Mesenchymal stem cell (in vitro differentiated cells and primary cell): ENCODE results near the gene PBOV1.

ENCODE experiments used
- DNase-seq: peaks from one replicate; pipeline ENCODE4 v3.0.0-alpha.2; 2013
- H2AFZ ChIP-seq: one replicate; pipeline ENCODE4 v1.6.1; 2013; ENCODE audit warnings: low read depth, mild to moderate bottlenecking, control low read depth, inconsistent platforms, low read length, moderate library complexity
- H2AK5ac ChIP-seq: 2 replicates; pipeline ENCODE4 v1.6.1; 2013; ENCODE audit warnings: low read length, moderate library complexity, mild to moderate bottlenecking, inconsistent platforms; ENCODE audit not compliant: severe bottlenecking
- H2BK120ac ChIP-seq: one replicate; pipeline ENCODE4 v1.6.1; 2013; ENCODE audit warnings: low read depth, mild to moderate bottlenecking, inconsistent platforms, low read length, moderate library complexity
- H2BK12ac ChIP-seq, 2 experiments: one replicate each; pipeline ENCODE4 v1.6.1; 2013; ENCODE audit warnings: inconsistent platforms in 2 of 2, low read length in 2 of 2, mild to moderate bottlenecking in 2 of 2, moderate library complexity in 2 of 2, control low read depth in 1 of 2
- H2BK15ac ChIP-seq: one replicate; pipeline ENCODE4 v1.6.1; 2013; ENCODE audit warnings: mild to moderate bottlenecking, low read depth, inconsistent platforms; ENCODE audit not compliant: poor library complexity, severe bottlenecking
- H2BK5ac ChIP-seq: 2 replicates; pipeline ENCODE4 v1.6.1; 2013; ENCODE audit warnings: low read depth, mild to moderate bottlenecking, low read length, control low read depth, inconsistent platforms; ENCODE audit not compliant: poor library complexity, severe bottlenecking
- H3K14ac ChIP-seq, 2 experiments: one replicate each; pipeline ENCODE4 v1.6.1; 2013; ENCODE audit warnings: inconsistent platforms in 2 of 2, low read length in 2 of 2, control low read depth in 1 of 2, mild to moderate bottlenecking in 1 of 2, moderate library complexity in 1 of 2
- H3K18ac ChIP-seq, 2 experiments: one replicate each; pipeline ENCODE4 v1.6.1; 2013; ENCODE audit warnings: inconsistent platforms in 2 of 2, low read length in 2 of 2, control low read depth in 1 of 2, low read depth in 1 of 2, mild to moderate bottlenecking in 1 of 2
- H3K23ac ChIP-seq, 2 experiments: one replicate each; pipeline ENCODE4 v1.6.1; 2013; ENCODE audit warnings: inconsistent platforms in 2 of 2, low read length in 2 of 2, mild to moderate bottlenecking in 2 of 2, moderate library complexity in 2 of 2, control low read depth in 1 of 2
- H3K27ac ChIP-seq: 2 replicates; pipeline ENCODE4 v1.5.1; 2013; ENCODE audit warnings: mild to moderate bottlenecking, moderate library complexity, low read length, control low read depth, inconsistent platforms; ENCODE audit not compliant: poor library complexity, severe bottlenecking
- H3K27me3 ChIP-seq, 2 experiments: 2 replicates each; pipeline versions ENCODE4 v1.6.1 to v1.7.0; 2013; ENCODE audit warnings: low read length in 2 of 2, mild to moderate bottlenecking in 2 of 2, moderate library complexity in 2 of 2, control low read depth in 1 of 2, inconsistent platforms in 1 of 2; ENCODE audit not compliant: control insufficient read depth in 1 of 2, insufficient read depth in 1 of 2
- H3K36me3 ChIP-seq, 2 experiments: 2 replicates each; pipeline versions ENCODE4 v1.6.1 to v1.7.0; 2013; ENCODE audit warnings: low read length in 2 of 2, control low read depth in 1 of 2, inconsistent platforms in 1 of 2, low read depth in 1 of 2, mild to moderate bottlenecking in 1 of 2; ENCODE audit not compliant: insufficient read depth in 2 of 2, control insufficient read depth in 1 of 2
- H3K4ac ChIP-seq, 2 experiments: one replicate each; pipeline ENCODE4 v1.6.1; 2013; ENCODE audit warnings: inconsistent platforms in 2 of 2, low read length in 2 of 2, mild to moderate bottlenecking in 2 of 2, moderate library complexity in 2 of 2, control low read depth in 1 of 2, low read depth in 1 of 2
- H3K4me1 ChIP-seq: 2 replicates; pipeline ENCODE4 v1.6.1; 2013; ENCODE audit warnings: low read depth, low read length, control low read depth; ENCODE audit not compliant: control insufficient read depth, insufficient read depth
- H3K4me2 ChIP-seq: 2 replicates; pipeline ENCODE4 v1.6.1; 2013; ENCODE audit warnings: low read length, mild to moderate bottlenecking, inconsistent platforms; ENCODE audit not compliant: poor library complexity, severe bottlenecking
- H3K4me3 ChIP-seq, 2 experiments: 2 replicates each; pipeline versions ENCODE4 v1.5.1 to v1.7.0; 2013; ENCODE audit warnings: low read length in 2 of 2, mild to moderate bottlenecking in 2 of 2, control low read depth in 1 of 2, low read depth in 1 of 2; ENCODE audit not compliant: insufficient read depth in 1 of 2
- H3K79me1 ChIP-seq: replicated peaks from 2 replicates; pipeline ENCODE4 v1.6.1; 2013; ENCODE audit warnings: mild to moderate bottlenecking, control low read depth, low read length, inconsistent platforms; ENCODE audit not compliant: poor library complexity, severe bottlenecking
- H3K9ac ChIP-seq: 2 replicates; pipeline ENCODE4 v1.7.0; 2013; ENCODE audit warnings: mild to moderate bottlenecking, low read length, moderate library complexity
- H3K9me3 ChIP-seq: 2 replicates; pipeline ENCODE4 v1.7.0; 2013; ENCODE audit warnings: mild to moderate bottlenecking, low read length; ENCODE audit not compliant: control insufficient read depth
- H4K8ac ChIP-seq: one replicate; pipeline ENCODE4 v1.6.1; 2013; ENCODE audit warnings: inconsistent platforms, mild to moderate bottlenecking, low read length, moderate library complexity
- H4K91ac ChIP-seq: one replicate; pipeline ENCODE4 v1.6.1; 2013; ENCODE audit warnings: mild to moderate bottlenecking, low read length, inconsistent platforms
- WGBS: methylation state at CpG from one replicate; pipeline ENCODE4 v1.1.7; 2013; ENCODE audit warnings: mixed read lengths; 5-methylcytosine and 5-hydroxymethylcytosine counted together

PBOV1 gene

GRCh38 chr6:138239774-138240173 is 21.5 kb upstream of the PBOV1 start:
- Histone ChIP-seq H2AFZ (no peak overlapping the region), H3K27me3 (no peaks in the 10 kb centered on the region), H3K27ac (no peak overlapping the region), H3K4me1 (peaks cover 2% of the 10 kb centered on the region), H3K4ac (no peak overlapping the region), H4K8ac (no peak overlapping the region), H3K18ac (no peak overlapping the region), H3K23ac (no peak overlapping the region), H2BK12ac (no peak overlapping the region), H2BK120ac (no peak overlapping the region), H4K91ac (no peak overlapping the region), H3K4me3 (no peak overlapping the region), H3K36me3 (no peaks in the 10 kb centered on the region), H3K4me2 (no peak overlapping the region), H3K9ac (no peak overlapping the region), H3K9me3 (no peaks in the 10 kb centered on the region), H3K79me1 (no peaks in the 10 kb centered on the region), H2AK5ac (no peak overlapping the region), H3K14ac (no peak overlapping the region), H2BK15ac (no peak overlapping the region), H2BK5ac (no peak overlapping the region)
- DNase-seq = no peak
- WGBS = 90% methylated on average over 1 of the region's 1 CpG

GRCh38 chr6:138238368-138238767 is 20.1 kb upstream of the PBOV1 start:
- Histone ChIP-seq H4K8ac (no peak overlapping the region), H2BK120ac (no peak overlapping the region), H2BK12ac (peak overlapping the region in 1 of 2 experiments; percentile 89), H2AK5ac (no peak overlapping the region), H3K27me3 (peaks cover 0 to 7% of the 10 kb centered on the region in 2 experiments), H3K23ac (no peak overlapping the region), H3K4me1 (peaks cover 2% of the 10 kb centered on the region), H3K14ac (no peak overlapping the region), H3K4ac (peak overlapping the region in 1 of 2 experiments; percentile 49), H3K9me3 (no peaks in the 10 kb centered on the region), H3K36me3 (no peaks in the 10 kb centered on the region), H2BK5ac (no peak overlapping the region), H3K18ac (peak overlapping the region in 1 of 2 experiments; percentile 5), H3K4me2 (no peak overlapping the region), H3K27ac (no peak overlapping the region), H3K79me1 (no peaks in the 10 kb centered on the region), H2BK15ac (no peak overlapping the region), H4K91ac (no peak overlapping the region), H3K4me3 (no peak overlapping the region), H3K9ac (no peak overlapping the region), H2AFZ (no peak overlapping the region)
- 92% methylated on average over 5 of the region's 6 CpGs for WGBS
- no peak for DNase-seq

- Histone ChIP-seq H3K27me3 (peaks cover 0 to 7% of the 10 kb centered on the region in 2 experiments), H3K23ac (no peak overlapping the region), H2AFZ (no peak overlapping the region), H3K18ac (peak overlapping the region in 1 of 2 experiments; percentile 57), H3K4ac (no peak overlapping the region), H2BK15ac (no peak overlapping the region), H2BK12ac (peak overlapping the region in 1 of 2 experiments; percentile 54), H2BK5ac (no peak overlapping the region), H3K4me3 (no peak overlapping the region), H3K79me1 (no peaks in the 10 kb centered on the region), H3K36me3 (no peaks in the 10 kb centered on the region), H2AK5ac (no peak overlapping the region), H3K27ac (no peak overlapping the region), H3K14ac (no peak overlapping the region), H3K9me3 (no peaks in the 10 kb centered on the region), H4K8ac (no peak overlapping the region), H3K9ac (no peak overlapping the region), H3K4me1 (peaks cover 2% of the 10 kb centered on the region), H2BK120ac (no peak overlapping the region), H4K91ac (no peak overlapping the region), H3K4me2 (no peak overlapping the region)
- WGBS = 89% methylated on average over 2 of the region's 2 CpGs
- DNase-seq = no peak
Observed at GRCh38 chr6:138237463-138237862, 19.2 kb upstream of the PBOV1 start.

- no peak overlapping the region for H3K4me2 ChIP-seq
- no peak overlapping the region for H2AK5ac ChIP-seq
- no peak overlapping the region for H3K23ac ChIP-seq
- H3K14ac ChIP-seq = no peak overlapping the region
- no peaks in the 10 kb centered on the region for H3K79me1 ChIP-seq
- no peak overlapping the region for H2AFZ ChIP-seq
- no peak overlapping the region for H3K18ac ChIP-seq
- H3K4ac ChIP-seq = no peak overlapping the region
- no peak overlapping the region for H3K9ac ChIP-seq
- no peak overlapping the region for H3K4me3 ChIP-seq
- no peak overlapping the region for H2BK12ac ChIP-seq
- H3K27ac ChIP-seq = no peak overlapping the region
- H4K8ac ChIP-seq = no peak overlapping the region
- WGBS = 67% methylated on average over 1 of the region's 1 CpG
- peaks cover 0 to 7% of the 10 kb centered on the region in 2 experiments for H3K27me3 ChIP-seq
- no peak overlapping the region for H4K91ac ChIP-seq
- H3K9me3 ChIP-seq = no peaks in the 10 kb centered on the region
- no peak overlapping the region for H2BK120ac ChIP-seq
- no peak overlapping the region for H2BK5ac ChIP-seq
- no peaks in the 10 kb centered on the region for H3K36me3 ChIP-seq
- DNase-seq = no peak
- no peak overlapping the region for H2BK15ac ChIP-seq
- H3K4me1 ChIP-seq = peaks cover 2% of the 10 kb centered on the region
Observed at GRCh38 chr6:138235693-138236092, 17.4 kb upstream of the PBOV1 start.
